ENCODE measurements around the gene USP47. TPM values are rescaled to one million over a fixed set of nuclear protein-coding genes. Genes with fewer than 3 reads are reported as not detected.

USP47 gene
- total RNA-seq, 1 donor from 2014 or later = 46.1 TPM

DNA sequence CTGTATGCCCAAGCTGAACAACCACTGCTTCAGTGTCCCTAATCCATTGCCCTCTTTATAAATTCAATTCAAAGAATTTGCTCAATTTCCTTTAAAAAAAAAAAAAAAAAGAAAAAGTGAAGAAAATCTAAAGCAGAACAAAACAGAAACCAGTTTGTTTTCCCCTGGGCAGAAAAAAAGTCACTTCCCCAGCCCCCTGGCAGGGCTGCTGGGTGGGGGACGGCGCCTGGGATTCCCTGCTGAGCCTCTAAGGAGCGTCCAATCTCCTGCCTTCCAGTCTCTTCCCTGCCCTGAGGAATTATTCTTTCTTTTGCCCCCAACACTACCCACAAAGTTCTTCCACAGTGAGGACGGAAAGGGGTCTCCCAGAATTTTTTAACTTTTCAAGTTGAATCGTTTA is 142.8 kb downstream of the USP47 start:
- Mint-ChIP-seq H3K4me3 (ENCODE audit: unreplicated experiment) (no peak overlapping the region), H3K27me3 (ENCODE audit: unreplicated experiment) (no peaks in the 10 kb centered on the region), H3K9me3 (ENCODE audit: unreplicated experiment) (no peaks in the 10 kb centered on the region), H3K27ac (ENCODE audit: unreplicated experiment) (peak overlapping the region; percentile 96), H3K36me3 (ENCODE audit: unreplicated experiment) (peaks cover 10% of the 10 kb centered on the region), H3K4me1 (ENCODE audit: unreplicated experiment) (peaks cover 95% of the 10 kb centered on the region)
- TF ChIP-seq, protein P1, sequence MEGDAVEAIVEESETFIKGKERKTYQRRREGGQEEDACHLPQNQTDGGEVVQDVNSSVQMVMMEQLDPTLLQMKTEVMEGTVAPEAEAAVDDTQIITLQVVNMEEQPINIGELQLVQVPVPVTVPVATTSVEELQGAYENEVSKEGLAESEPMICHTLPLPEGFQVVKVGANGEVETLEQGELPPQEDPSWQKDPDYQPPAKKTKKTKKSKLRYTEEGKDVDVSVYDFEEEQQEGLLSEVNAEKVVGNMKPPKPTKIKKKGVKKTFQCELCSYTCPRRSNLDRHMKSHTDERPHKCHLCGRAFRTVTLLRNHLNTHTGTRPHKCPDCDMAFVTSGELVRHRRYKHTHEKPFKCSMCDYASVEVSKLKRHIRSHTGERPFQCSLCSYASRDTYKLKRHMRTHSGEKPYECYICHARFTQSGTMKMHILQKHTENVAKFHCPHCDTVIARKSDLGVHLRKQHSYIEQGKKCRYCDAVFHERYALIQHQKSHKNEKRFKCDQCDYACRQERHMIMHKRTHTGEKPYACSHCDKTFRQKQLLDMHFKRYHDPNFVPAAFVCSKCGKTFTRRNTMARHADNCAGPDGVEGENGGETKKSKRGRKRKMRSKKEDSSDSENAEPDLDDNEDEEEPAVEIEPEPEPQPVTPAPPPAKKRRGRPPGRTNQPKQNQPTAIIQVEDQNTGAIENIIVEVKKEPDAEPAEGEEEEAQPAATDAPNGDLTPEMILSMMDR (IDR thresholded peaks at IDR 0.05) = no peak
- DNase-seq (ENCODE audit: extremely low spot score, unreplicated experiment) = no peak

DNA sequence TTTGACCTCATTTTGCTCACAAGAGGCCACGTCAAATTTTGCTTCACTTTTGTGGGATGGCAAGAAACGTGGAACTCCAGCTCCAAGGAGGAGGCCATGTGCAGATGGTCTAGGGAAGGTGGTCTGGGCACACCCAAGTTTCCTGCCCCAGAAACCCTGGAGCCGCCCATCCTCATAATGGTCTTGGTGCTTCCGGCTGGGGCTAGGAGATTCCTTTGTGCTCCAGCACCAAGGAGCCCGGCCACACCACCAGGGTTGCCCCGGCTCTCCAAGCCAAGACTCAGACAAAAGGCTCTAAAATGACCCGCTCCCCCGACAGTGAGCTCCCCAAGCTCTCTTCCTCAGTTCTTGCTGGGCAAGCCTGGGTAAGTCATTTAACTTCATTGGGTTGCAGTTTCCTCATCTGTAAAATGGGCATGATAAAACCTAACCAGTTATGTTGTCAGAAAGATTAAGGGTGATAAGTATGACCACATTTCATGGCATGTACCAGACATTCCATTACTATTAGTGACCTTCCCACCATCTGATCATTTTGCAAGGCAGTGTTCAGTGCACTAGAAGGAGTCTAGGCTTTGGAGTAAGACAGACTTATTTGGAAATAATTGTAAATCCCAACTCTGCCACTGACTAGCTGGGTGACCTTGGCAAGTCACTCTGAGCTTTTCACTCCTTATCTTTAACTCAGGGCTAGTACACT is 143.4 kb downstream of the USP47 start:
- Mint-ChIP-seq H3K27me3 (ENCODE audit: unreplicated experiment) (no peaks in the 10 kb centered on the region), H3K4me3 (ENCODE audit: unreplicated experiment) (no peak overlapping the region), H3K4me1 (ENCODE audit: unreplicated experiment) (peaks cover 94% of the 10 kb centered on the region), H3K27ac (ENCODE audit: unreplicated experiment) (peak overlapping the region; percentile 96), H3K9me3 (ENCODE audit: unreplicated experiment) (no peaks in the 10 kb centered on the region), H3K36me3 (ENCODE audit: unreplicated experiment) (peaks cover 10% of the 10 kb centered on the region)
- DNase-seq (ENCODE audit: extremely low spot score, unreplicated experiment) = no peak
- TF ChIP-seq, protein P1 (IDR thresholded peaks at IDR 0.05) = no peak

DNA sequence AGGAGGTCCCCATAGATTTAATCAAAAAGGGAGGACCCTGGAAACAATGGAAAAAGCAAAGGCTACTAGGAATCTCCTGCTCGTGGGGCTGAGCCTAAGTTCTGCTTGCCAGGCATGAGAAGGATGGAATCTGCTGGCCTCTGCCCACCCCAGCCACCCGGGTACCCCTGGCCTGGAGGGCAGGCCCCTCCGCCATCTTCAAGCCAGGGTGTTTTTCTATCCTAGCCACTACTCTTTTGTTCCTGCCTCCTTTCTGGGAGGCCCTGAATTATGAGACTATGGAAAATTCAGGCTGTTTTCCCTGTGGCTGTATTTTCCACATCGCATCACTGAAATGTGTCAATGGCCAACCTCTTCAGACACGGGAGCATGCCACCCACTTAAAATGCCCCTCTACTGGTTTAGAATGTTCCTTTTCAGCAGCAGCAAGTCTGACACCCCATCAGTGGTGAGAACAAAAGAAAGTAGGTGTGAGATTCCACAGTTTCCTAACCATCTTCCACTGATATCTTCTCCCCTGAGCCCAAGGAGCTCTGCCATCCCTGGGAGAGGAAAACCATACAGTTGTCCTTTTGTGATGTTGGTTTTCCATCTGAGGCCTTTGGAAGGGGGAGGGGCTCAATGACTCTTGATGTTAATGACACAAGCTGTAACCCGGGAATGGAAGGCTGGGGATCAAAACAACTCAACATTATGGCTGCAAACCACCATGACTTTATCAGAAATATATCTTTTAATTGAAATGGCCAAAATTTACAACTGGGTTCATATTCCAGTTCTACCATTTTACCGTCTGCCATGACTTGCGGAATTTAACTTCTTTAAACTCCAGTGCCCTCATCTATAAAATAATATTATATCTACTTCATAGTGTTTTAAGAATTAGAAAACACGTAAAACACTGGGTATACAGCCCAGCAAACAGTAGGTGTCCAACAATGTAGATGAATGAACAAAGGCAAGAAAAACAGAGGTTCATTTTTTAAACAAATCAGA is 144.5 kb downstream of the USP47 start:
- DNase-seq (ENCODE audit: extremely low spot score, unreplicated experiment) = no peak
- no peaks in the 10 kb centered on the region for H3K9me3 Mint-ChIP-seq (ENCODE audit: unreplicated experiment)
- peaks cover 93% of the 10 kb centered on the region for H3K4me1 Mint-ChIP-seq (ENCODE audit: unreplicated experiment)
- no peaks in the 10 kb centered on the region for H3K27me3 Mint-ChIP-seq (ENCODE audit: unreplicated experiment)
- TF ChIP-seq, protein P1 (IDR thresholded peaks at IDR 0.05) = no peak
- no peak overlapping the region for H3K4me3 Mint-ChIP-seq (ENCODE audit: unreplicated experiment)
- H3K27ac Mint-ChIP-seq (ENCODE audit: unreplicated experiment) = peak overlapping the region; percentile 96
- peaks cover 8% of the 10 kb centered on the region for H3K36me3 Mint-ChIP-seq (ENCODE audit: unreplicated experiment)

DNA sequence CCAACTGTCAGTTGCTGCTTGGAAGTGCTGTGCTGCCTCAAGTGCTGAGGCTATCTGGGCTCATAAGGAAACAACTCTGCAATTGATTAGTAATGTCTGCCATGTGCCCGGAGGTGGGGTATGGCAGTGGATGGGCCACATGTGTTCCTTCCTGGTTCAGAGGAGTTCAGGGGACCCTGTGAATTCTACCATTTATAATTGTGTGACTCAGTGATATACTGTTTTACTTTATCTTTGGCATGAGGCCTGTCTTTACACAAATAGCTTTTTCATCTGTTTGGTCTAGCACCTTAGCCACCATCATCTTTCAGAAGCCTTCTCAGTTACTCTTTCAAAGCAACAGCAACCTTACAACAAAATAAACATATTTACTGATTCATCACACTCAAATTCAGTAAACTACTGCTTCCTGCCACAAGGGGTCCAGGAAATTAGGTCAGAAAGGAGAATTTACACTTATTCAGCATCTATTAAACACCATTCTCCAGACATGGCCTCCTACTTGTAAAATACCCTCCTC is 145.8 kb downstream of the USP47 start:
- TF ChIP-seq, protein P1 (IDR thresholded peaks at IDR 0.05) = peak; percentile 60
- no peak for DNase-seq (ENCODE audit: extremely low spot score, unreplicated experiment)
- Mint-ChIP-seq H3K9me3 (ENCODE audit: unreplicated experiment) (no peaks in the 10 kb centered on the region), H3K27ac (ENCODE audit: unreplicated experiment) (peak overlapping the region; percentile 96), H3K36me3 (ENCODE audit: unreplicated experiment) (peaks cover 5% of the 10 kb centered on the region), H3K4me1 (ENCODE audit: unreplicated experiment) (peaks cover 96% of the 10 kb centered on the region), H3K4me3 (ENCODE audit: unreplicated experiment) (peak overlapping the region; percentile 38), H3K27me3 (ENCODE audit: unreplicated experiment) (no peaks in the 10 kb centered on the region)
